Measurements from ENCODE around the gene WDR3.
A peak's percentile ranks its signal among the peaks of the same experiment; 100 is the strongest.
"Not testable (repeated sequence)": the region's sequence is repeated elsewhere in the genome, so short reads cannot be mapped to it uniquely, and the experiment has no call there.

Gene WDR3

DNA sequence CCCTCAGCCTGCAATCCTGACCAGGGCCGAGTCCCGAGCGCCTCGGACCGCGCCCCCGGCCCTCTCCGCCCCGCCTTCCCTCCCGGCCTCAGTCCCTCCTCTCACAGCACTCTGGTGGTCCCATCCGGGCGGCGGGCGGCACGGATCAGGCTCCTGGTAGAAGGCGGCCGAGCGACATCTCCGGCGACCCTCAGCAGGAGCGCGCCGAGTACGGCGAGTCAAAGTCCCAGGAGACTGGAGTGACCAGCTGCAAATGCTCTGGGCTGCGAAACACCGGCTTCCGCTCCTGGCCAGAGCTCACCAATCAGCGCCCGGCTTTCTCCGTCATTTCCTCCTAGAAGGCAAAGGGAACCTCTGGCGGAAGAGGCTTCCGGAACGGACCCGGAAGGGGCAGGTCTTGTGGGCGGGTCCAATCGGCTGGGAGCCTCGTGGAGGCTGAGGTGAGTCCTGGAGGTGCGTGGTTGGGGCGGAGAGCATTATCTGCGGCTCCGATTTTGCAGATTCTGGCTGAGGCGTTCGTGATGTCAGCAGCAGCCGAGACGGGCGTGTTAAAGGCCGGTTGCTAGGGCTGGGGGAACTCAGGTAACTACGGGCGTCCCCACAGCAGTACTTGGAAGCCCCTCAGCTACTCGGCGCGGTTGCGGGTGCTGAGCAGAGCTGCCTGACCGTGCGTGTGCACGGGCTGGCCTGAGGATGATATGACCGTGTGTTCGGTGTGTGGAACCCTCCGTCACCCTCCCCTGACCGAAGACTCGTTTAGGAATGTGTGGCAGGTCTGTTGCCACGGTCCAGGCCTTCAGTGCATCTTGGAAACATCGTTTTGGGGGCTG lies at the start of gene WDR3, which contains the start of gene GDAP2:
Gene WDR3 (plus strand): TSS at position 397 of the 830 bp plus-strand sequence. CDS start 3,581 bp downstream, outside the sequence.
Gene GDAP2 (minus strand): TSS at position 279 of the 830 bp plus-strand sequence. CDS start 9,264 bp downstream, outside the sequence.
- peak; percentile 96 for DNase-seq

- DNase-seq, result no peak
Measured at GRCh38 chr1:117883616-117884015, 45.9 kb upstream of the WDR3 start.

GRCh38 chr1:117886101-117886795 lies 43.3 kb upstream of the WDR3 start:
- no peak for DNase-seq

- no peak for DNase-seq
Measured at GRCh38 chr1:117890452-117890851, 39.1 kb upstream of the WDR3 start.

GRCh38 chr1:117892512-117892911 lies 37.0 kb upstream of the WDR3 start:
- DNase-seq, result no peak

DNA sequence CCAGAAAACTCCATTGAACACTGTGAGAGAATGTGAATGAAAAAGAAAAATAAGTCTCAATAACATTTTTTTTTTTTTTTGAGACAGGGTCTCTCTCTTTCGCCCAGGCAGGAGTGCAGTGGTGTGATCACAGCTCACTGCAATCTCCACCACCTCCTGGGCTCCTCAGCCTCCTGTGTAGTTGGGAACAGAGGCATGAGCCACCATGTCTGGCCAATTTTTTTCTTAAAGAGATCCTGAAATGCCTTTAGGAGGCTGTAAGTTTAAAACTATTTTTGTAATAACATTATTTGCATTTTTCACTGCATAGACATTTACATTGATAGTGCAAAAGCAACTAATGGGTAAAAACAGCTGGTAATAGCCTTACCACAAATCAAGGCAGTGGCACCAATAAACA lies 35.5 kb upstream of the WDR3 start:
- DNase-seq, result no peak

DNA sequence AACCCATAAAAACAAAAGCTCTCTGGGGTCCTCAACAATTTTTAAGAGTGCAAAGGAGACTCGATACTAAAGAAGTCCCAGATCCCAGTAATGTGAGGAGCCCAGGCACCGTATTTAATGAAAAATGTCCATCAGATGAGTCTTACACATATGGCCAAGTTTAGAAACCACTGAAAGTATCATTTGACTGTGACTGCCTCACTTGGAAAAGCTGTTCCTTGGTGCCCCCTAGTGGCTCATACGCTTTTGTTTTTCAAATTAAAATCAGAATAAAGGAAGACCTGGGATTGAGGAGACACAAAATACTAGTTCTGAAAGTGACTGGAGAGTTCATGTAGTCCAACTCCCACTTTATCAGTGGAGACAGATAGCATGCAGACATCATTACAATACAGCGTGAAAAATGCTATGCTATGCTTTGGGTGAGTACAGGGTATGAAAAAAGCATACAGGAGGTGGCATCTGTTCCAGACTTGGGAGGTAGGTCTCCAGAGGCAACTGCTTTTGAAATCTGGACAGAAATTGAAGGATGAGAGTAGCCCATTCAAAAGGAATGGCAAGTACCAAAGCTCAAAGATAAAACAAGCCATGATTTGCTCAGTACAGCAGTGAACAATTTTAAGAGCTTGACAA lies 33.9 kb upstream of the WDR3 start:
- DNase-seq, result peak; percentile 62

GRCh38 chr1:117897551-117897950 lies 32.0 kb upstream of the WDR3 start:
- DNase-seq, result no peak

DNA sequence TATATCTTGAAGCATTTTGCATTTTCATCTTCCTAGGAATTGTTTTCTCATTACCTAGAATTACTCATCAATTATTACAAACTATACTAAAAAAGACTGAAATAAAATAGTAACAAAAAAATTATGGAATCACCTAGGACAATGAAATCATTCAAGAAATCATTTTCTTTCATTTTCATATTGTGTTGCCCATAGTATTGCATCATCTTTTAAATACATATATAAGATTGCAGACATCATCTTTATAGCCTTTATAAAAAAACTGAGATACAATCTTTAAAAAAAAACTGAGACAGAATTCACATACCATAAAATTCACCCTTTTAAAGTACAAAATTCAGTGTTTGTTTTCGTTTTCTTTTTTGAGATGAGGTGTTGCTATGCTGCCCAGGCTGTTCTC lies 29.7 kb upstream of the WDR3 start:
- no peak for DNase-seq

GRCh38 chr1:117902944-117903343 lies 26.6 kb upstream of the WDR3 start:
- DNase-seq, result no peak

GRCh38 chr1:117904485-117904884 lies 25.1 kb upstream of the WDR3 start:
- DNase-seq, result no peak

DNA sequence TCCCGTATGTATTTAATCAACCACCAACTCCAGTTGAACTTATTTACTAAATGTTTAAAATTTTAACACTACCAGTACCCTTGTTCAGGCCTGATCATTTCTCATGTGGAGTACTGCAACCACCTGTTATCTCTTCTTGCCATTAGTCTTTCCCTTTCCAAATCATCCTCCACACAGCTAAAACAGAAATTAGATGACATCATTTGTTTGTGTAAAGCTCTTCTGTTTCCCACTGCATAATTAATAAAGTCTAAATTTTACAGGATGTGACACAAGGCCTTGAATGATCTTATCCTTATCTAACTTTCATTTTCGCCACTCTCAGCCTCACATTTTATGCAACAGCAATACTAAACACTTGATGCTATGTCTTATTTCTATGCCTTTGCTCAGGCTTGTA lies 24.5 kb upstream of the WDR3 start:
- DNase-seq, result no peak

- DNase-seq, result no peak
Measured at GRCh38 chr1:117911051-117911450, 18.5 kb upstream of the WDR3 start.

GRCh38 chr1:117919376-117919775 lies 10.2 kb upstream of the WDR3 start:
- no peak for DNase-seq

- no peak for DNase-seq
Measured at GRCh38 chr1:117921991-117922390, 7.5 kb upstream of the WDR3 start.

DNA sequence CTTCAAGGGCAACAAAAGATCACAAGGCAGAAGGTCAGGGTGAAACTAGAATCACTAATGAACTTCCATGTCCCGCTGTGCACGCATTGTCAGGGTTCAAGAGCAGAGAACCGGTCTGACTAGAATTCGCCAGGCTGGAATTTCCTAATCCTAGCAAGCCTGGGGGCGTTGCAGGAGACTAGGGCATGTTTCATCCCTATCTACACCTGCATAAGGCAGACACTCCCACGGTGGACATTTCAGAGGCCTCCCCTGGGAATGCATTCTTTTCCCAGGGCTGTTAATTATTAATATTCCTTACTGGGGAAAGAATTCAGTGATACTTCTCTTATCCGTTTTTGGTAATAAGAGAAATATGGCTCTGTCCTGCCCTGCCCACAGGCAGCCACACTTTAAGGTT lies 6.8 kb upstream of the WDR3 start:
- not testable (repeated sequence) for DNase-seq

- DNase-seq, result no peak
Measured at GRCh38 chr1:117925981-117926380, 3.6 kb upstream of the WDR3 start.

DNA sequence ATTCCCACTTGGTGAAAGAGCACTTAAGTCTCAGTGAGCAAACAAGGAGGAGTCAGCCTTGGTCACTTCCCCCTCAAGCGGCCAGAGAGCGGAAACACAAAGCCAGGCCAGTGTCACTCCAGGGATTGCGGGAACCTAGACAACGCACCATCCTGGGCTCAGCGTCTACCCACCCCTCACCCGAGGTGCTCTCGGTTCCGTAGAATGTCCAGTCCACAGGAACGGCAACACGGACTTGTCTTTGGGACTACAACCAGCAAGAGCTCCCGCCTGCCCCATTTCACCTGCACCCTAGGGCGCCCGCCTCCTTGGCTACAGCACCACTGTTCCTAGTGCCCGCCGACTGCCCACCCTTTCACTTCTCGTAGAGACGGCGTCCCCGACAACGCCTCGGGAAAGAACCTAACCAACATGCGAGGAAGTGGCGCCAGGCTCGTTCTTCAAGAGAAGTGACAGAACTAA lies 627 bp upstream of the WDR3 start:
- DNase-seq, result peak; percentile 60

GRCh38 chr1:117930173-117930447 lies 571 bp downstream of the WDR3 start:
- DNase-seq, result no peak

GRCh38 chr1:117930484-117930883 lies 945 bp downstream of the WDR3 start:
- DNase-seq, result no peak

DNA sequence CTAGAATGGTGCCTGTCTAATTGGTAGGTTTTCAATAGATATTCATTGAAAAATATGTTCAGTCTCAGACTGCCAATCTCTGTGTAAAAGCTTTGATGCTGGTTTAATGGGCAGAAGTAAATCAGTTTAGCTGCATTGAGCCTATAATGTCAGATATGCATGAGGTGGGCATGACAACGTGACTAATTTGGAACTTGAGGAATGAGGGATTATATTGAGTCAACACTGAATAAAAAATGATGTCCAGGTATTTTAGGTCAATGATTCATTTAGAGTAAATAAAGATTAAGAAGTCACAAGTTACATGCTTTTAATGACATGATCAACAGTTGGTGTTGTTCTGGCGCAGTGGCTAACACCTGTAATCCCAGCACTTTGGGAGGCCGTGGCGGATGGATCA lies 3.0 kb downstream of the WDR3 start:
- no peak for DNase-seq

DNA sequence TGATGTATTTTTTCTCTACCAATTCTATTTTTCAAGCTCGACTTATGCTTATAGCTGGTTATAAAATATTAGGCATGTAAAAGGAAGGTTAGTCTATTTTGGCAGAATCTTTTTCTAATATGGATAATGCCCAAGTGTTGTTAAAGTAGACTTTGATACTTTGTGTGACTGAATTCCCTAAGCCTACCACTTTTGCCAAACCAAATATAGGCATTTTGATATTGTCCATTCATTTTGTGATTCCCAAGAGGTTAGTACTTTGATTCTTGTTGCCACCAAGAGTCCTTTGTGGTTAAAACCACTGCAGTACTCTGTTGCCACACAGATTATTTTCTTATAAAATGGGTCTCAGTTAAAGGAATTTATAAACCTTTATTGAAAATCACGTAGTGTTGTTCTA lies 4.2 kb downstream of the WDR3 start:
- no peak for DNase-seq

GRCh38 chr1:117942293-117942692 lies 12.8 kb downstream of the WDR3 start:
- DNase-seq, result no peak

DNA sequence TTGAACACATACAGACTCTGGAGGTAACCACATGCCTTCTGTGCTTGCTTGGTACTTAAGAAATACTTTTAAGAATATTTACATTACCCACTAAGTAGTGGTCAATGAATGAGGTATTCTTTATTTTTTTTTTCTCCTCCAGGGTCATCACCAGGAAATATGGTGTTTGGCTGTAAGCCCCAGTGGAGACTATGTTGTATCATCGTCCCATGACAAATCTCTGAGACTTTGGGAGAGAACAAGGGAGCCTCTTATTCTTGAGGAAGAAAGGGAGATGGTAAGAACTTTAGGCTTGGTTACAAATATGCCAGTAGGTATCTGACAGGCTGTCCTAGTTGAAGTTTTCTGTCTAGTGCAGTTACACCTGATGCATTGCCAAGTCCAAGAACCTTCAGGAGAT lies 22.8 kb downstream of the WDR3 start:
- no peak for DNase-seq
